ENCODE results near the gene ZNF805.

ZNF805 gene

DNA sequence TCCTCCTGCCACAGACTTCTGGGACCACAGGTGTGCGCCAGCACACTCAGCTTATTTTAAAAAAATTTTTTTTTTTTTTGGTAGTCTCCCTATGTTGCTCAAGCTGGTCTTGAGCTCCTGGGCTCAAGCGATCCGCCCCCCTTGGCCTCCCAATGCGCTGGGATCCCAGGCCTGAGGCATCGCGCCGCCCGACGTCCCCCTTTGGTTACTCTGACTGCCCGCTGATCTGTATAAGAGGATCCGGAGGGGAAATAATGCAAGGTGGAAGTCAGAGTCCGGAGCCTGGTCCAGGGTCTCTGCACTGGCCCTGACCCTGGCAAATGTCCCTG is 486 bp upstream of the ZNF805 start:
- no peaks in the 10 kb centered on the region for H4K20me1 ChIP-seq (ENCODE audit: insufficient read depth, low read length)
- no peaks in the 10 kb centered on the region for H3K9me3 ChIP-seq (ENCODE audit: insufficient read depth, low read length)
- H3K36me3 ChIP-seq (replicated peaks; ENCODE audit: low read depth, low read length): peaks cover 6% of the 10 kb centered on the region
- peak overlapping the region; percentile 76 for H3K4me2 ChIP-seq (ENCODE audit: low read length)
- H3K4me1 ChIP-seq (ENCODE audit: low read length): peaks cover 26% of the 10 kb centered on the region
- H3K27me3 ChIP-seq (ENCODE audit: low read depth, low read length): no peaks in the 10 kb centered on the region
- H3K79me2 ChIP-seq (ENCODE audit: low read length): peaks cover 38% of the 10 kb centered on the region
- peak overlapping the region; percentile 57 for H3K9ac ChIP-seq (ENCODE audit: low read length)
- H3K27ac ChIP-seq (ENCODE audit: low read length): peak overlapping the region; percentile 59
- H3K4me3 ChIP-seq (ENCODE audit: low read length): peak overlapping the region; percentile 95
- H2AFZ ChIP-seq (ENCODE audit: low read depth, low read length): peak overlapping the region; percentile 89
- TF ChIP-seq, protein P1, sequence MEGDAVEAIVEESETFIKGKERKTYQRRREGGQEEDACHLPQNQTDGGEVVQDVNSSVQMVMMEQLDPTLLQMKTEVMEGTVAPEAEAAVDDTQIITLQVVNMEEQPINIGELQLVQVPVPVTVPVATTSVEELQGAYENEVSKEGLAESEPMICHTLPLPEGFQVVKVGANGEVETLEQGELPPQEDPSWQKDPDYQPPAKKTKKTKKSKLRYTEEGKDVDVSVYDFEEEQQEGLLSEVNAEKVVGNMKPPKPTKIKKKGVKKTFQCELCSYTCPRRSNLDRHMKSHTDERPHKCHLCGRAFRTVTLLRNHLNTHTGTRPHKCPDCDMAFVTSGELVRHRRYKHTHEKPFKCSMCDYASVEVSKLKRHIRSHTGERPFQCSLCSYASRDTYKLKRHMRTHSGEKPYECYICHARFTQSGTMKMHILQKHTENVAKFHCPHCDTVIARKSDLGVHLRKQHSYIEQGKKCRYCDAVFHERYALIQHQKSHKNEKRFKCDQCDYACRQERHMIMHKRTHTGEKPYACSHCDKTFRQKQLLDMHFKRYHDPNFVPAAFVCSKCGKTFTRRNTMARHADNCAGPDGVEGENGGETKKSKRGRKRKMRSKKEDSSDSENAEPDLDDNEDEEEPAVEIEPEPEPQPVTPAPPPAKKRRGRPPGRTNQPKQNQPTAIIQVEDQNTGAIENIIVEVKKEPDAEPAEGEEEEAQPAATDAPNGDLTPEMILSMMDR (IDR thresholded peaks at IDR 0.05; ENCODE audit: low read depth, low read length): no peak
- TF ChIP-seq EZH2phosphoT487 (IDR thresholded peaks at IDR 0.05; ENCODE audit: low read depth): no peak

DNA sequence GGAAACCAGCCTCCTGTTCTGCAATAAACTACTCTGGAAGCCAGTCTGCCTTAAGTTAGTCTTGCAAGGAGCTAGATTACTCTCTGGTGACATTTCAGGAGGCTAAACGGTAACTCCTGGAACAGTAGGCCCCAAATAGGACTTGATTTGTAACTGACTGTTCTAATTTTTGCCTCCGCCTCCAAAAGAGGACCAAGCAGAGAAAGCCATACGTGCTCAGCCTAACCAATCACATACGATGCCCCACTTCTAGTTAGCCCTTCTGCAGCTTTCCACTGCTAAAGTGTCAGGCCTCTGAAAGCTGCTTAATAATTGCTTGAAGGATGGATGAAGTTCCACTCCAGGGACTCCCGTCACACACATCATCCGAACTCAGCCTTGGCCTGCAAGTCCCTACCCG is 744 bp downstream of the ZNF805 start:
- no peaks in the 10 kb centered on the region for H4K20me1 ChIP-seq (ENCODE audit: insufficient read depth, low read length)
- H3K9me3 ChIP-seq (ENCODE audit: insufficient read depth, low read length): no peaks in the 10 kb centered on the region
- H3K36me3 ChIP-seq (replicated peaks; ENCODE audit: low read depth, low read length): peaks cover 15% of the 10 kb centered on the region
- peak overlapping the region; percentile 95 for H3K4me3 ChIP-seq (ENCODE audit: low read length)
- TF ChIP-seq EZH2phosphoT487 (IDR thresholded peaks at IDR 0.05; ENCODE audit: low read depth): no peak
- TF ChIP-seq, protein P1 (IDR thresholded peaks at IDR 0.05; ENCODE audit: low read depth, low read length): no peak
- H3K27me3 ChIP-seq (ENCODE audit: low read depth, low read length): no peaks in the 10 kb centered on the region
- H3K79me2 ChIP-seq (ENCODE audit: low read length): peaks cover 47% of the 10 kb centered on the region
- H3K4me1 ChIP-seq (ENCODE audit: low read length): peaks cover 29% of the 10 kb centered on the region
- H2AFZ ChIP-seq (ENCODE audit: low read depth, low read length): peak overlapping the region; percentile 57; the same call in 1 of the 2 replicates
- H3K27ac ChIP-seq (ENCODE audit: low read length): peak overlapping the region; percentile 59
- peak overlapping the region; percentile 76 for H3K4me2 ChIP-seq (ENCODE audit: low read length)
- H3K9ac ChIP-seq (ENCODE audit: low read length): peak overlapping the region; percentile 91

DNA sequence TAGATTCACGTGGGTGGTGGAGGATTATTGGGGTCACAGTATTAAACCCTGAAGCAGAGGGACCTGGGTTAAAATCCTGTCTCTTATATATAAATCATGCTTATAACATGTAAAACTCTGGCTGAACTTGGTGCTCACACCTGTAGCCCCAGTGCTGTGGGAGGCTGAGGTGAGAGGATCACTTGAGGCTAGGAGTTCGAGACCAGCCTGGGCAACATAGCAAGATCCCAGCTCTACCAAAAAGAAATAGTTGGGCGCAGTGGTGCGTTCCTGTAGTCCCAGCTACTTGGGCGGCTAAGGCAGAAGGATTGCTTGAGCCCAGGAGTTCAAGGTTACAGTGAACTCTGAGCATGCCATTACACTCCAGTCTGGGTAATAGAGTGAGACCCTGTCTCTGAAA is 2.4 kb downstream of the ZNF805 start:
- H3K9me3 ChIP-seq (ENCODE audit: insufficient read depth, low read length): no peaks in the 10 kb centered on the region
- H3K9ac ChIP-seq (ENCODE audit: low read length): no peak overlapping the region
- H3K27me3 ChIP-seq (ENCODE audit: low read depth, low read length): no peaks in the 10 kb centered on the region
- H4K20me1 ChIP-seq (ENCODE audit: insufficient read depth, low read length): no peaks in the 10 kb centered on the region
- H3K36me3 ChIP-seq (replicated peaks; ENCODE audit: low read depth, low read length): peaks cover 24% of the 10 kb centered on the region
- no peak overlapping the region for H3K4me2 ChIP-seq (ENCODE audit: low read length)
- H3K4me3 ChIP-seq (ENCODE audit: low read length): no peak overlapping the region
- H2AFZ ChIP-seq (ENCODE audit: low read depth, low read length): no peak overlapping the region
- TF ChIP-seq EZH2phosphoT487 (IDR thresholded peaks at IDR 0.05; ENCODE audit: low read depth): no peak
- TF ChIP-seq, protein P1 (IDR thresholded peaks at IDR 0.05; ENCODE audit: low read depth, low read length): no peak
- H3K79me2 ChIP-seq (ENCODE audit: low read length): peaks cover 51% of the 10 kb centered on the region
- H3K4me1 ChIP-seq (ENCODE audit: low read length): peaks cover 29% of the 10 kb centered on the region
- no peak overlapping the region for H3K27ac ChIP-seq (ENCODE audit: low read length)

DNA sequence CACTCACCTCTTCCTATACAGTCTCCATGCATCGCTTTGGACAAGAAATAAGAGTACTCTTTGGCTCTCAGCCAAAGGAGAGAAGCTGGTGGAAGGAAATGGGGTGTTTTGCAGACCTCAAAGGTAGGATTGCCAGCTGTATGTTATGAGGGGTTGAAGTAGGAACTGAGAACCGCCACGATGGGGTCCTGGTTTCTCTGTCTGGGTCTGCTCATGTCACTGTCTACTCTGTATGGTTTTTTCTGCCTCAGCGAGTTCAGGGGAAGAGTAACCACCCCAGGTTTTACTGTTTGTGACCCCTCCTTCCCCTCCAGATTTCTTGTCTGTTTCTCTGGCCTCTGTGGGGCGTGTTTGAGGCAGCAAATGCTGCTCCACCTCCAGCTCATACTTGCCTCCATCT is 4.1 kb downstream of the ZNF805 start:
- no peak overlapping the region for H3K9ac ChIP-seq (ENCODE audit: low read length)
- H3K4me1 ChIP-seq (ENCODE audit: low read length): peaks cover 29% of the 10 kb centered on the region
- H3K4me3 ChIP-seq (ENCODE audit: low read length): no peak overlapping the region
- TF ChIP-seq, protein P1 (IDR thresholded peaks at IDR 0.05; ENCODE audit: low read depth, low read length): peak; percentile 22; the same call in 1 of the 2 replicates
- no peak for TF ChIP-seq EZH2phosphoT487 (IDR thresholded peaks at IDR 0.05; ENCODE audit: low read depth)
- no peaks in the 10 kb centered on the region for H3K27me3 ChIP-seq (ENCODE audit: low read depth, low read length)
- no peak overlapping the region for H2AFZ ChIP-seq (ENCODE audit: low read depth, low read length)
- H3K9me3 ChIP-seq (ENCODE audit: insufficient read depth, low read length): no peaks in the 10 kb centered on the region
- H3K4me2 ChIP-seq (ENCODE audit: low read length): peak overlapping the region; percentile 43
- H3K36me3 ChIP-seq (replicated peaks; ENCODE audit: low read depth, low read length): peaks cover 31% of the 10 kb centered on the region
- H3K79me2 ChIP-seq (ENCODE audit: low read length): peaks cover 51% of the 10 kb centered on the region
- peak overlapping the region; percentile 63 for H3K27ac ChIP-seq (ENCODE audit: low read length)
- no peaks in the 10 kb centered on the region for H4K20me1 ChIP-seq (ENCODE audit: insufficient read depth, low read length)

Measured in OCI-LY3 (cell line).